ENCODE results near the gene ARID5B. TPM values are rescaled to one million over a fixed set of nuclear protein-coding genes. Genes with fewer than 3 reads are reported as not detected.

ARID5B gene, protein sequence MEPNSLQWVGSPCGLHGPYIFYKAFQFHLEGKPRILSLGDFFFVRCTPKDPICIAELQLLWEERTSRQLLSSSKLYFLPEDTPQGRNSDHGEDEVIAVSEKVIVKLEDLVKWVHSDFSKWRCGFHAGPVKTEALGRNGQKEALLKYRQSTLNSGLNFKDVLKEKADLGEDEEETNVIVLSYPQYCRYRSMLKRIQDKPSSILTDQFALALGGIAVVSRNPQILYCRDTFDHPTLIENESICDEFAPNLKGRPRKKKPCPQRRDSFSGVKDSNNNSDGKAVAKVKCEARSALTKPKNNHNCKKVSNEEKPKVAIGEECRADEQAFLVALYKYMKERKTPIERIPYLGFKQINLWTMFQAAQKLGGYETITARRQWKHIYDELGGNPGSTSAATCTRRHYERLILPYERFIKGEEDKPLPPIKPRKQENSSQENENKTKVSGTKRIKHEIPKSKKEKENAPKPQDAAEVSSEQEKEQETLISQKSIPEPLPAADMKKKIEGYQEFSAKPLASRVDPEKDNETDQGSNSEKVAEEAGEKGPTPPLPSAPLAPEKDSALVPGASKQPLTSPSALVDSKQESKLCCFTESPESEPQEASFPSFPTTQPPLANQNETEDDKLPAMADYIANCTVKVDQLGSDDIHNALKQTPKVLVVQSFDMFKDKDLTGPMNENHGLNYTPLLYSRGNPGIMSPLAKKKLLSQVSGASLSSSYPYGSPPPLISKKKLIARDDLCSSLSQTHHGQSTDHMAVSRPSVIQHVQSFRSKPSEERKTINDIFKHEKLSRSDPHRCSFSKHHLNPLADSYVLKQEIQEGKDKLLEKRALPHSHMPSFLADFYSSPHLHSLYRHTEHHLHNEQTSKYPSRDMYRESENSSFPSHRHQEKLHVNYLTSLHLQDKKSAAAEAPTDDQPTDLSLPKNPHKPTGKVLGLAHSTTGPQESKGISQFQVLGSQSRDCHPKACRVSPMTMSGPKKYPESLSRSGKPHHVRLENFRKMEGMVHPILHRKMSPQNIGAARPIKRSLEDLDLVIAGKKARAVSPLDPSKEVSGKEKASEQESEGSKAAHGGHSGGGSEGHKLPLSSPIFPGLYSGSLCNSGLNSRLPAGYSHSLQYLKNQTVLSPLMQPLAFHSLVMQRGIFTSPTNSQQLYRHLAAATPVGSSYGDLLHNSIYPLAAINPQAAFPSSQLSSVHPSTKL
- 50.9 to 52.5 TPM (median 51.4 TPM) in 3 replicates for total RNA-seq

GRCh38 chr10:61900829-61901792, at the start of gene ARID5B:
ARID5B (plus strand) TSS chr10:61901699; CDS start chr10:61901710, 11 bp downstream.
- Mint-ChIP-seq H3K36me3 (no peaks in the 10 kb centered on the region), H3K27ac (peak within 1 kb of the TSS; percentile 100), H3K4me3 (peak within 1 kb of the TSS; percentile 91), H3K9me3 (no peaks in the 10 kb centered on the region), H3K4me1 (peaks cover 51% of the 10 kb centered on the region), H3K27me3 (ENCODE audit: low read depth) (no peaks in the 10 kb centered on the region)
- no peak for DNase-seq (ENCODE audit: low spot score in 2 of 2, unreplicated experiment in 2 of 2)
- TF ChIP-seq, protein P1, sequence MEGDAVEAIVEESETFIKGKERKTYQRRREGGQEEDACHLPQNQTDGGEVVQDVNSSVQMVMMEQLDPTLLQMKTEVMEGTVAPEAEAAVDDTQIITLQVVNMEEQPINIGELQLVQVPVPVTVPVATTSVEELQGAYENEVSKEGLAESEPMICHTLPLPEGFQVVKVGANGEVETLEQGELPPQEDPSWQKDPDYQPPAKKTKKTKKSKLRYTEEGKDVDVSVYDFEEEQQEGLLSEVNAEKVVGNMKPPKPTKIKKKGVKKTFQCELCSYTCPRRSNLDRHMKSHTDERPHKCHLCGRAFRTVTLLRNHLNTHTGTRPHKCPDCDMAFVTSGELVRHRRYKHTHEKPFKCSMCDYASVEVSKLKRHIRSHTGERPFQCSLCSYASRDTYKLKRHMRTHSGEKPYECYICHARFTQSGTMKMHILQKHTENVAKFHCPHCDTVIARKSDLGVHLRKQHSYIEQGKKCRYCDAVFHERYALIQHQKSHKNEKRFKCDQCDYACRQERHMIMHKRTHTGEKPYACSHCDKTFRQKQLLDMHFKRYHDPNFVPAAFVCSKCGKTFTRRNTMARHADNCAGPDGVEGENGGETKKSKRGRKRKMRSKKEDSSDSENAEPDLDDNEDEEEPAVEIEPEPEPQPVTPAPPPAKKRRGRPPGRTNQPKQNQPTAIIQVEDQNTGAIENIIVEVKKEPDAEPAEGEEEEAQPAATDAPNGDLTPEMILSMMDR (IDR thresholded peaks at IDR 0.05; ENCODE audit: unreplicated experiment): no peak

- DNase-seq (ENCODE audit: low spot score in 2 of 2, unreplicated experiment in 2 of 2): no peak
- Mint-ChIP-seq H3K9me3 (peaks cover 2% of the 10 kb centered on the region), H3K4me3 (no peak overlapping the region), H3K27ac (no peak overlapping the region), H3K4me1 (peaks cover 20% of the 10 kb centered on the region), H3K27me3 (ENCODE audit: low read depth) (no peaks in the 10 kb centered on the region), H3K36me3 (no peaks in the 10 kb centered on the region)
- TF ChIP-seq, protein P1 (IDR thresholded peaks at IDR 0.05; ENCODE audit: unreplicated experiment): no peak
These were observed 49.2 kb upstream of the ARID5B start for GRCh38 chr10:61852261-61852660.

GRCh38 chr10:61855771-61856170, 45.7 kb upstream of the ARID5B start:
- H3K9me3 Mint-ChIP-seq: peaks cover 5% of the 10 kb centered on the region

GRCh38 chr10:61857746-61858145, 43.8 kb upstream of the ARID5B start:
- Mint-ChIP-seq H3K27me3 (ENCODE audit: low read depth) (no peaks in the 10 kb centered on the region), H3K4me1 (peaks cover 17% of the 10 kb centered on the region), H3K36me3 (no peaks in the 10 kb centered on the region), H3K27ac (no peak overlapping the region), H3K9me3 (peaks cover 5% of the 10 kb centered on the region), H3K4me3 (no peak overlapping the region)
- TF ChIP-seq, protein P1 (IDR thresholded peaks at IDR 0.05; ENCODE audit: unreplicated experiment): no peak
- DNase-seq (ENCODE audit: low spot score in 2 of 2, unreplicated experiment in 2 of 2): no peak

More at GRCh38 chr10:61855771-61856170, 45.7 kb upstream of the ARID5B start:
- H3K27me3 Mint-ChIP-seq (ENCODE audit: low read depth): no peaks in the 10 kb centered on the region
- TF ChIP-seq, protein P1 (IDR thresholded peaks at IDR 0.05; ENCODE audit: unreplicated experiment): no peak
- no peaks in the 10 kb centered on the region for H3K36me3 Mint-ChIP-seq
- no peak for DNase-seq (ENCODE audit: low spot score in 2 of 2, unreplicated experiment in 2 of 2)
- no peak overlapping the region for H3K4me3 Mint-ChIP-seq
- peak overlapping the region; percentile 57 for H3K27ac Mint-ChIP-seq
- peaks cover 17% of the 10 kb centered on the region for H3K4me1 Mint-ChIP-seq
